Adipocyte (in vitro differentiated cells): ENCODE data around the gene RALGAPA1.

Source experiments
- DNase-seq: peaks from one replicate; pipeline ENCODE4 v3.0.0-alpha.2; 2015; ENCODE audit warnings: low read depth
- H3K27me3 ChIP-seq: replicated peaks from 2 replicates; pipeline ENCODE4 v1.7.0; 2013; ENCODE audit warnings: mild to moderate bottlenecking, low read length, moderate library complexity; ENCODE audit not compliant: control insufficient read depth, insufficient read depth
- H3K36me3 ChIP-seq: 2 replicates; pipeline ENCODE4 v1.7.0; 2013; ENCODE audit warnings: low read length, mild to moderate bottlenecking, moderate library complexity; ENCODE audit not compliant: control insufficient read depth, insufficient read depth, severe bottlenecking
- H3K4me1 ChIP-seq: 2 replicates; pipeline ENCODE4 v1.7.0; 2013; ENCODE audit warnings: mild to moderate bottlenecking, low read length, moderate library complexity; ENCODE audit not compliant: control insufficient read depth, insufficient read depth
- H3K4me3 ChIP-seq: 2 replicates; pipeline ENCODE4 v1.7.0; 2013; ENCODE audit warnings: mild to moderate bottlenecking, low read length, moderate library complexity
- H3K9ac ChIP-seq: 2 replicates; pipeline ENCODE4 v1.7.0; 2013; ENCODE audit warnings: mild to moderate bottlenecking, low read length, moderate library complexity
- H3K9me3 ChIP-seq: 2 replicates; pipeline ENCODE4 v1.7.0; 2013; ENCODE audit warnings: mild to moderate bottlenecking, low read length, moderate library complexity; ENCODE audit not compliant: control insufficient read depth

RALGAPA1 gene

DNA sequence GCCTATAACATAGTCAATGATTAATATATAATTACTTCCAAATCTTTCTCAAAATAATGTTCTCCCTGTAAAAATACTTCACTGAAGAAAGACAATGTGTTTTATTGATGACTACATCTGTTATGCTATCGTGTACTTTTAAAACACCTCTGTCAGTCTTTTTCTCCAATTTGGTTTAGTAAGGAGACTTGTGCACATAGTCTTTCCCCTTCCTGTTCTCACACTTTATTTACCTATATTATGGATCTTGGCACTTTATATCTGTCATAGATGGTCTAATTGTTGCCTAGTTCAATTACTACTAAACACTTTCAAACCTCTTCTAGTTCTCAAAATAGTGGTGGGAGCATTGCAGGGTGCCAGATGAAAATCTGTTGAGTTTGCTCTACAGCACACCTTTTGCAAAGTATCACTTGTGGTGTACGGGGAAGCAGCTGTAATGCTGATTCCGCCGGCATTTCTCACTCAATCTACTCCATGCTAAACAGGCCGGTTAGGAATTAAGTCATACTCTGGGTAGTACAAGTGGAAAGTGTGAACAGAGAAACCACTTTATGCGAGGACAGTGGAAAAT, 276.2 kb downstream of the RALGAPA1 start:
- peaks cover 15% of the 10 kb centered on the region for H3K4me1 ChIP-seq
- peak overlapping the region; percentile 81 for H3K4me3 ChIP-seq
- H3K27me3 ChIP-seq: peaks cover 56% of the 10 kb centered on the region
- H3K9me3 ChIP-seq: no peaks in the 10 kb centered on the region
- H3K36me3 ChIP-seq: no peaks in the 10 kb centered on the region
- DNase-seq: no peak
- H3K9ac ChIP-seq: no peak overlapping the region

DNA sequence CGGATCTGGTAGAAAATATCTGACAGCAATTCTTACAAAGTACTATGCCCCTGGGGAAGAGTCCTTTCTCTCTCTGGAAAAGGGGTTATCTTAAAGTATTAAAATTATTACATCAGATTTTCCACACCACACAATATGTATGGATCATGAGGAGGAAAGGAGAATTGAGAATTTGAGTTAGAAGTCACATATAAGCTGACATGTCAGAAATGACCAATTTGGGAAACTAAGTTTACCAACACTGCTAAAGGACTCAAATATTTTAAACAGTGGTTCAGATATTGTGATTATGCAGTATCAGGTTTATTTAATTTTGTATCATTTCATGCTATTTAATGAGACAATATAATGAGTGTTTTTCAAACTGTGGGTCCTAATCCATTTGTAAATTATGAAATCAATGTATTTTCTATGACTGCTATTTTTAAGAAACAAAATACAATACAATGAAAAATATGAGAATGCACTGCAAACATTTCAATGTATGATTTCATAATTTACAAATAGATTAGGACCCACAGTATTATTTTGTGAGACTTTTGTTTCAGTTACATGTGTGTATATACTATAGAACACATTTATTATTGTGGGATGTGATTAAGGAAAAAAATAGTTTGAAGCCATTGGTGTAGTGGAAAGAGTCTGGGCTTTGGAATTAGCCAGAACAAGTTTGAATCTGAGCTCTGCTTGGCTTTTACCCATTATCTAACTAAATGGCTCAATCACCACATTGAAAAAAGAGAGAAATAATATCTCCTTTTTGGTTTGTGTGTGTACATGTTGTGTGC, 276.9 kb downstream of the RALGAPA1 start:
- no peaks in the 10 kb centered on the region for H3K36me3 ChIP-seq
- H3K4me1 ChIP-seq: peaks cover 15% of the 10 kb centered on the region
- no peak overlapping the region for H3K9ac ChIP-seq
- H3K27me3 ChIP-seq: peaks cover 56% of the 10 kb centered on the region
- no peak overlapping the region for H3K4me3 ChIP-seq
- DNase-seq: no peak
- H3K9me3 ChIP-seq: no peaks in the 10 kb centered on the region

DNA sequence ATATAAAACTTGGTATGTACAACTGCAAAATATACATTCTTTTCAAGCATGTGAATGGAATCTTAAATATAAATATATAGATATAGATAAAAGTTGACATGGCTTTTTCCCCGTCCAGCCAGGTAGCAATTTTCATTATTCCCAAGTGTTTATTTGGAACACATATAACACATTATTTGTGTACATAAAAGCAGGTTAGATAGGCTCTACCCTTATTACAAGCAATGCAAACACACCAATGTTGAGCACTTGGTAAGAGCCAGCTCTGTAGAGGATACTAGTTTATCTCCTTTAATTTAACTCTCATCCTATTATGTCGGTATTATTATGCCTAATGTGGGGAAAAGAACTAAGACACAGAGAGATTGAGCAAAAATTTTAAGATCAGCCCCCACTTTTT, 282.1 kb downstream of the RALGAPA1 start:
- Histone ChIP-seq H3K36me3 (no peaks in the 10 kb centered on the region), H3K4me1 (no peaks in the 10 kb centered on the region), H3K27me3 (peaks cover 34% of the 10 kb centered on the region), H3K4me3 (no peak overlapping the region), H3K9me3 (peaks cover 2% of the 10 kb centered on the region), H3K9ac (no peak overlapping the region)
- DNase-seq: no peak

- DNase-seq: no peak
- no peaks in the 10 kb centered on the region for H3K36me3 ChIP-seq
- H3K4me3 ChIP-seq: no peak overlapping the region
- H3K27me3 ChIP-seq: peaks cover 21% of the 10 kb centered on the region
- H3K9me3 ChIP-seq: peaks cover 2% of the 10 kb centered on the region
- no peak overlapping the region for H3K9ac ChIP-seq
- H3K4me1 ChIP-seq: no peaks in the 10 kb centered on the region
These were observed 283.4 kb downstream of the RALGAPA1 start for GRCh38 chr14:35525695-35526094.

DNA sequence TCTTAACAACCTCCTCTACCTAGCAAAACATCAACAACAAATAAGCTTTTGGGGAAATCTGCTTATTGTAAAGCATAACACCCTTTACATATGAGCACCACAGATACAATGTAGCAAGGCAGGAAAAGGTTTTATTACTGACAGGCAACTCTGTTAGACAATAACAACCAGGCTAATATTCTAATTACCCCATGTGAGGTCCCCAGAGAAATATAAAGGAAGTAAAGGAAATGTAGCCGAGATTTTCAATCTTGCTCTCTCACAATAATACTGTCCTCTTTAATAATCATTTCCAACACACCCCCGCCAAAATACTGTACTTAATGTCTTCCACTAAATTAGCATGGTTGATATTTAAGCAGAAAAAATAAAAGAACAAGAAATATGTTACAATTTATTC, 289.1 kb downstream of the RALGAPA1 start:
- Histone ChIP-seq H3K9ac (no peak overlapping the region), H3K36me3 (no peaks in the 10 kb centered on the region), H3K4me1 (no peaks in the 10 kb centered on the region), H3K9me3 (no peaks in the 10 kb centered on the region), H3K4me3 (no peak overlapping the region), H3K27me3 (no peaks in the 10 kb centered on the region)
- DNase-seq: no peak

DNA sequence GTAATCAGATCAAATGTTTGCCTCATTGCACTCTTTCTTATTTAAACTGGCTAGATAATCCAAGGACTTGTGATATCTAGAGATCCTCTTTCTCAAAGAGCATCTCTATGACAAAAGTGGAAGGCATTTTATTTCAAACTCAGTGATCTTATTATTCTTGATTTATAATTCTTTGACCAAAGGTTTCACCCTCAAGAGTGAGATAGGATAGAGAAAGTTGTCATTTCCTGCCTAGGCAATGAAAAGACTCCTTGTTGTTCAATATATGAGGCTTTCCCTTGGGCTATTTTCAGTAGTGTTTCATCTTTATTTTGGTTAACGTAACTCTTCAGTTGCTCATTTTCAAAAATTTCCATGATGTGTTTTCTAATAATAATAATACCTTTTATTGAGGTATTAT, 293.2 kb downstream of the RALGAPA1 start:
- Histone ChIP-seq H3K9me3 (no peaks in the 10 kb centered on the region), H3K27me3 (no peaks in the 10 kb centered on the region), H3K9ac (no peak overlapping the region), H3K4me3 (no peak overlapping the region), H3K4me1 (no peaks in the 10 kb centered on the region), H3K36me3 (no peaks in the 10 kb centered on the region)
- no peak for DNase-seq

GRCh38 chr14:35512765-35513164, 296.3 kb downstream of the RALGAPA1 start:
- no peak overlapping the region for H3K4me3 ChIP-seq
- peaks cover 5% of the 10 kb centered on the region for H3K27me3 ChIP-seq
- H3K36me3 ChIP-seq: no peaks in the 10 kb centered on the region
- H3K4me1 ChIP-seq: no peaks in the 10 kb centered on the region
- H3K9me3 ChIP-seq: no peaks in the 10 kb centered on the region
- no peak for DNase-seq
- H3K9ac ChIP-seq: no peak overlapping the region

- Histone ChIP-seq H3K4me3 (no peak overlapping the region), H3K36me3 (no peaks in the 10 kb centered on the region), H3K9ac (no peak overlapping the region), H3K27me3 (peaks cover 5% of the 10 kb centered on the region), H3K9me3 (no peaks in the 10 kb centered on the region), H3K4me1 (no peaks in the 10 kb centered on the region)
- DNase-seq: no peak
These were observed 299.2 kb downstream of the RALGAPA1 start for GRCh38 chr14:35509846-35510245.

- no peaks in the 10 kb centered on the region for H3K4me1 ChIP-seq
- H3K36me3 ChIP-seq: no peaks in the 10 kb centered on the region
- no peaks in the 10 kb centered on the region for H3K9me3 ChIP-seq
- no peak for DNase-seq
- peaks cover 10% of the 10 kb centered on the region for H3K27me3 ChIP-seq
- H3K9ac ChIP-seq: no peak overlapping the region
- H3K4me3 ChIP-seq: no peak overlapping the region
These were observed 302.2 kb downstream of the RALGAPA1 start for GRCh38 chr14:35506927-35507326.

DNA sequence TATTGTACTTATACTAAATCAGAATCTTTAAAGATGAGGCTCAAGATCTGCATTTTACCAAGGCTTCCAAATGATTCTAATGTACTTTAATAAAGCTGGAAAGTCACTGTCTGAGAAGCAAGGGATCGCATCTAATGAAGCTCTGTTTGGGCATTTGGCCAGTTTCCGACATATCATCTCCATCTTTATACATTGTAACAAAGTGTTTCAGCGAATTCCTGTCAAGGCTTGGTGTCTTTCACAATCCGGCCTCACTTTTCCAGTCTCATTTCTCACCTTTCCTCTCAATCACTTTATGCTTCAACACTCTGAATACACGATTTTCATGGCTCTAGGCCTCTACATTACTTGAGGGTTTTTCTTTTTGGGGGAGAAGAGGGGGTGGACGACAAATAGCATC, 302.6 kb downstream of the RALGAPA1 start:
- no peak overlapping the region for H3K4me3 ChIP-seq
- no peak for DNase-seq

GRCh38 chr14:35504260-35504659, 304.8 kb downstream of the RALGAPA1 start:
- Histone ChIP-seq H3K4me3 (no peak overlapping the region), H3K9me3 (peaks cover 8% of the 10 kb centered on the region), H3K36me3 (no peaks in the 10 kb centered on the region), H3K9ac (no peak overlapping the region), H3K27me3 (peaks cover 4% of the 10 kb centered on the region), H3K4me1 (no peaks in the 10 kb centered on the region)
- DNase-seq: no peak

More for the DNA sequence above, 302.6 kb downstream of the RALGAPA1 start:
- Histone ChIP-seq H3K9ac (no peak overlapping the region), H3K27me3 (peaks cover 10% of the 10 kb centered on the region), H3K4me1 (no peaks in the 10 kb centered on the region), H3K9me3 (no peaks in the 10 kb centered on the region), H3K36me3 (no peaks in the 10 kb centered on the region)
